Measurements from ENCODE around the gene RBKS. TPM values are rescaled to one million over a fixed set of nuclear protein-coding genes. Genes with fewer than 3 reads are reported as not detected.
"Not testable (repeated sequence)": the region's sequence is repeated elsewhere in the genome, so short reads cannot be mapped to it uniquely, and the experiment has no call there.

Gene RBKS
- total RNA-seq, 1 donor from 2014 or later, result 1.6 TPM

DNA sequence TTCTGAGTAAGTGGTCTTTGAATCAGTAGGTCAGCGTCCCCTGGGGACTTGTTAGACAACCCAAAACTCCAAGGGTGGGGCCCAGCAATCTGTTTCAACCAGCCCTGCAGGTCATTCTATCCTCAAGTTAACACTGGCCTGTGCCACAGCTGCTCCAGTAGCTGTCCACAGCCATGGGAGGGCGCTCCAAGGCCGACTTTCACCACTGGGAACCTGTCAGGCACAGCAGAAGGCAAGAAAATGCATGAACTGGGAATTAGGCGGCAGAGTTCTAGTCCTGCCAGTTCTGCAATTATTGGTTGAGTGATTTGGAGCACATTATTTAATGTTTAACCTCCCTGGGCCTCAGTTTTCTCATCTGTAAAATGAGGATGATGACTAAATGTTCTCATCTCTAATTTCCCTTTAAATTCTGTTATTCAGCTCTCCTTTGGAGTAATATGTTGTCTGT lies 136.0 kb downstream of the RBKS start:
- H3K4me3 Mint-ChIP-seq (ENCODE audit: unreplicated experiment), result no peak overlapping the region
- Histone ChIP-seq H3K27ac (ENCODE audit: low read depth, low read length) (no peak overlapping the region), H2AFZ (ENCODE audit: low read depth, low read length) (no peak overlapping the region), H3K4me2 (ENCODE audit: low read length) (no peak overlapping the region), H3K4me3 (ENCODE audit: insufficient read depth, low read depth, low read length) (no peak overlapping the region), H3K9me3 (ENCODE audit: insufficient read depth, low read depth, low read length) (no peaks in the 10 kb centered on the region), H3K27me3 (ENCODE audit: insufficient read depth, low read length) (no peaks in the 10 kb centered on the region), H3K9ac (ENCODE audit: low read length) (no peak overlapping the region), H3K79me2 (ENCODE audit: insufficient read depth, low read length) (no peaks in the 10 kb centered on the region), H3K4me1 (ENCODE audit: insufficient read depth, low read length) (no peaks in the 10 kb centered on the region), H3K36me3 (ENCODE audit: insufficient read depth, low read length) (no peaks in the 10 kb centered on the region), H4K20me1 (ENCODE audit: insufficient read depth, low read length) (no peaks in the 10 kb centered on the region)
- peak overlapping the region; percentile 79 for H3K27ac Mint-ChIP-seq (ENCODE audit: unreplicated experiment)
- FAIRE-seq (no peak), DNase-seq (ENCODE audit: low read depth) (peak; percentile 51)
- no peaks in the 10 kb centered on the region for H3K27me3 Mint-ChIP-seq (ENCODE audit: low read depth, unreplicated experiment)
- H3K4me1 Mint-ChIP-seq (ENCODE audit: low read depth, unreplicated experiment), result peaks cover 23% of the 10 kb centered on the region
- H3K9me3 Mint-ChIP-seq (ENCODE audit: unreplicated experiment), result peaks cover 3% of the 10 kb centered on the region
- H3K36me3 Mint-ChIP-seq (ENCODE audit: low read depth, unreplicated experiment), result peaks cover 3% of the 10 kb centered on the region
- TF ChIP-seq, protein P1, sequence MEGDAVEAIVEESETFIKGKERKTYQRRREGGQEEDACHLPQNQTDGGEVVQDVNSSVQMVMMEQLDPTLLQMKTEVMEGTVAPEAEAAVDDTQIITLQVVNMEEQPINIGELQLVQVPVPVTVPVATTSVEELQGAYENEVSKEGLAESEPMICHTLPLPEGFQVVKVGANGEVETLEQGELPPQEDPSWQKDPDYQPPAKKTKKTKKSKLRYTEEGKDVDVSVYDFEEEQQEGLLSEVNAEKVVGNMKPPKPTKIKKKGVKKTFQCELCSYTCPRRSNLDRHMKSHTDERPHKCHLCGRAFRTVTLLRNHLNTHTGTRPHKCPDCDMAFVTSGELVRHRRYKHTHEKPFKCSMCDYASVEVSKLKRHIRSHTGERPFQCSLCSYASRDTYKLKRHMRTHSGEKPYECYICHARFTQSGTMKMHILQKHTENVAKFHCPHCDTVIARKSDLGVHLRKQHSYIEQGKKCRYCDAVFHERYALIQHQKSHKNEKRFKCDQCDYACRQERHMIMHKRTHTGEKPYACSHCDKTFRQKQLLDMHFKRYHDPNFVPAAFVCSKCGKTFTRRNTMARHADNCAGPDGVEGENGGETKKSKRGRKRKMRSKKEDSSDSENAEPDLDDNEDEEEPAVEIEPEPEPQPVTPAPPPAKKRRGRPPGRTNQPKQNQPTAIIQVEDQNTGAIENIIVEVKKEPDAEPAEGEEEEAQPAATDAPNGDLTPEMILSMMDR (IDR thresholded peaks at IDR 0.05; ENCODE audit: insufficient read depth, low read depth, low read length), result peak; percentile 95
- TF ChIP-seq EZH2 (IDR thresholded peaks at IDR 0.05; ENCODE audit: insufficient read depth, low read length), result no peak

DNA sequence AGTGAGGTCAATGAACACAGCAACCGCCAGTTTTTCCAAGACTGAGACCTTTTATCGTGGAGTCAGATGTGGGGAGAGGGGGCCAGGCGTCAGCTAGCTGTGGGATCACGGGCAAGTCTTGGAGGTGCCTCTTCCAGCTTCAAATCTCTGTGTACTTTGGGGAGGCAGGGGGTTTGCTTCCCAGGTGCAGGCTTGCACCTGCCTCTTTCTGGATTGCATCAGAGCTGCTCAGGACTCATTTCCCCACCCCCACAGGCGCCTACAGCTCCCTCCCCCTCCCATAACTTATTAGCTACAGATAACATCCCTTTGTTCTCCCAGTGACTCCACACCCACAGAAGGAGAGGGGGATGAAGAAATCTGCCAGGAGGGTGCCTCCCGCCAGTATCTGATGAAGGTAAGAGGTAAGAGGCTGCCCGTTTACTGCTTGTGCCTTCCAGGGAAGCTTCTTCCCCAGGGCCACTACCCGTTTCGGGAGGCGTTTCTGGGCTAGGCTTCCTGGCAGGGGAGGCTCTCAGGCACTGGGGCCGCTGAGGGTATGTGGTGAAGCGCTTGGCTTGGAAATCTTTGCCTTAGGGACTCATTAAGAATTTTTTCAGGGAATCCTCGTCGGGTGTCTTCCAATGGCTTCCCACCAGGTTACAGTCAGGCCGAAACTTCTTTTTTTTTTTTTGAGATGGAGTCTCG lies 137.5 kb downstream of the RBKS start:
- Mint-ChIP-seq H3K4me3 (ENCODE audit: unreplicated experiment) (peak overlapping the region; percentile 81), H3K36me3 (ENCODE audit: low read depth, unreplicated experiment) (peaks cover 3% of the 10 kb centered on the region), H3K4me1 (ENCODE audit: low read depth, unreplicated experiment) (peaks cover 23% of the 10 kb centered on the region), H3K9me3 (ENCODE audit: unreplicated experiment) (peaks cover 12% of the 10 kb centered on the region), H3K27me3 (ENCODE audit: low read depth, unreplicated experiment) (no peaks in the 10 kb centered on the region), H3K27ac (ENCODE audit: unreplicated experiment) (peak overlapping the region; percentile 79)
- Histone ChIP-seq H3K9ac (ENCODE audit: low read length) (no peak overlapping the region), H3K79me2 (ENCODE audit: insufficient read depth, low read length) (no peaks in the 10 kb centered on the region), H4K20me1 (ENCODE audit: insufficient read depth, low read length) (no peaks in the 10 kb centered on the region), H3K9me3 (ENCODE audit: insufficient read depth, low read depth, low read length) (no peaks in the 10 kb centered on the region), H3K4me1 (ENCODE audit: insufficient read depth, low read length) (no peaks in the 10 kb centered on the region), H3K4me2 (ENCODE audit: low read length) (no peak overlapping the region), H3K27me3 (ENCODE audit: insufficient read depth, low read length) (no peaks in the 10 kb centered on the region), H3K36me3 (ENCODE audit: insufficient read depth, low read length) (no peaks in the 10 kb centered on the region), H3K27ac (ENCODE audit: low read depth, low read length) (no peak overlapping the region), H2AFZ (ENCODE audit: low read depth, low read length) (peak overlapping the region; percentile 14), H3K4me3 (ENCODE audit: insufficient read depth, low read depth, low read length) (no peak overlapping the region)
- TF ChIP-seq EZH2 (IDR thresholded peaks at IDR 0.05; ENCODE audit: insufficient read depth, low read length), result no peak
- TF ChIP-seq, protein P1 (IDR thresholded peaks at IDR 0.05; ENCODE audit: insufficient read depth, low read depth, low read length), result no peak
- DNase-seq (ENCODE audit: low read depth) (no peak), FAIRE-seq (no peak)

DNA sequence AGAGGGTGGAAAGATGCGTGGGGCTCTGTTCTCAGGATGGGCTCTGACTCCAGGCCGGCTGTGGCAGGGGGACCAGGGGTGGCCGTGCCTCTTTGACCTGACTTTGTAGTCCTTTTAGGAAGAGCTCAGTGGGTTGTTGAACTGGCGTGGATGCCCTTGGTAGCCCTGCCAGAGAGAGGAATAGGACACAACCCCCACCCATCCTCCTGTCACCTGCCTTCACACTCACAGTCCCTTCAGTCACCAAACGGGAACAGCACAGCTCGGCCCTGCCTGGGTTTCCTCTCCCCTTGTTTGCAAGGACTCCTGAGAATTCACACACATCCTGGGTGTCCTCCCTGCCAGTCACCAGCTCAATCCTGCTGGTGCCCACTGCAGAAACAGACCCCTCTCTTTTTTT lies 138.8 kb downstream of the RBKS start:
- H2AFZ ChIP-seq (ENCODE audit: low read depth, low read length), result no peak overlapping the region
- H3K4me3 Mint-ChIP-seq (ENCODE audit: unreplicated experiment), result no peak overlapping the region
- H3K27ac ChIP-seq (ENCODE audit: low read depth, low read length), result no peak overlapping the region
- H3K27ac Mint-ChIP-seq (ENCODE audit: unreplicated experiment), result no peak overlapping the region
- no peak overlapping the region for H3K9ac ChIP-seq (ENCODE audit: low read length)
- FAIRE-seq (no peak), DNase-seq (ENCODE audit: low read depth) (no peak)
- no peak overlapping the region for H3K4me3 ChIP-seq (ENCODE audit: insufficient read depth, low read depth, low read length)
- H3K4me1 ChIP-seq (ENCODE audit: insufficient read depth, low read length), result no peaks in the 10 kb centered on the region
- no peaks in the 10 kb centered on the region for H3K79me2 ChIP-seq (ENCODE audit: insufficient read depth, low read length)
- H3K9me3 Mint-ChIP-seq (ENCODE audit: unreplicated experiment), result peaks cover 12% of the 10 kb centered on the region
- H3K9me3 ChIP-seq (ENCODE audit: insufficient read depth, low read depth, low read length), result no peaks in the 10 kb centered on the region
- H3K4me2 ChIP-seq (ENCODE audit: low read length), result no peak overlapping the region
- H3K36me3 ChIP-seq (ENCODE audit: insufficient read depth, low read length), result no peaks in the 10 kb centered on the region
- no peaks in the 10 kb centered on the region for H3K27me3 ChIP-seq (ENCODE audit: insufficient read depth, low read length)
- TF ChIP-seq EZH2 (IDR thresholded peaks at IDR 0.05; ENCODE audit: insufficient read depth, low read length), result no peak
- TF ChIP-seq, protein P1 (IDR thresholded peaks at IDR 0.05; ENCODE audit: insufficient read depth, low read depth, low read length), result no peak
- no peaks in the 10 kb centered on the region for H3K27me3 Mint-ChIP-seq (ENCODE audit: low read depth, unreplicated experiment)
- peaks cover 19% of the 10 kb centered on the region for H3K4me1 Mint-ChIP-seq (ENCODE audit: low read depth, unreplicated experiment)
- H3K36me3 Mint-ChIP-seq (ENCODE audit: low read depth, unreplicated experiment), result peaks cover 3% of the 10 kb centered on the region
- no peaks in the 10 kb centered on the region for H4K20me1 ChIP-seq (ENCODE audit: insufficient read depth, low read length)

GRCh38 chr2:27748803-27749554 lies 141.2 kb downstream of the RBKS start:
- FAIRE-seq; H3K4me3 ChIP-seq (ENCODE audit: insufficient read depth, low read depth, low read length); H3K27me3 Mint-ChIP-seq (ENCODE audit: low read depth, unreplicated experiment): not testable (repeated sequence)

More at GRCh38 chr2:27748803-27749554, 141.2 kb downstream of the RBKS start:
- H3K79me2 ChIP-seq (ENCODE audit: insufficient read depth, low read length); H3K27ac ChIP-seq (ENCODE audit: low read depth, low read length); H3K4me3 Mint-ChIP-seq (ENCODE audit: unreplicated experiment); H3K4me2 ChIP-seq (ENCODE audit: low read length); H3K27ac Mint-ChIP-seq (ENCODE audit: unreplicated experiment); DNase-seq (ENCODE audit: low read depth); H3K9ac ChIP-seq (ENCODE audit: low read length); H2AFZ ChIP-seq (ENCODE audit: low read depth, low read length); H3K27me3 ChIP-seq (ENCODE audit: insufficient read depth, low read length); H3K9me3 ChIP-seq (ENCODE audit: insufficient read depth, low read depth, low read length); H3K4me1 ChIP-seq (ENCODE audit: insufficient read depth, low read length); H3K36me3 ChIP-seq (ENCODE audit: insufficient read depth, low read length); H4K20me1 ChIP-seq (ENCODE audit: insufficient read depth, low read length); H3K36me3 Mint-ChIP-seq (ENCODE audit: low read depth, unreplicated experiment): not testable (repeated sequence)
- Mint-ChIP-seq H3K9me3 (ENCODE audit: unreplicated experiment) (peaks cover 12% of the 10 kb centered on the region), H3K4me1 (ENCODE audit: low read depth, unreplicated experiment) (peaks cover 13% of the 10 kb centered on the region)

Measured in astrocyte (in vitro differentiated cells and primary cell).